Body of pancreas (tissue), 4 donors: ENCODE data around the gene MTERF4.

Experiments
- CTCF ChIP-seq, 7 experiments: fragments of 450-650 bp in 4 of 7; fragments of 200-600 bp in 3 of 7; sonication (generic) in 3 of 7; IDR thresholded peaks; one replicate each; pipeline ENCODE4 v1.5.1; 2016 to 2019; ENCODE audit warnings: antibody characterized with exemption in 7 of 7
- POLR2A ChIP-seq, 3 donors: fragments of 450-650 bp; IDR thresholded peaks; one replicate each; pipeline ENCODE4 v1.6.1; 2016; ENCODE audit warnings: antibody characterized with exemption in 3 of 3, mild to moderate bottlenecking in 2 of 3

GRCh38 chr2:241088376-241088775, 13.7 kb downstream of the MTERF4 start:
- no peak for TF ChIP-seq CTCF (IDR thresholded peaks at IDR 0.05)
- TF ChIP-seq POLR2A (IDR thresholded peaks at IDR 0.05) = no peak
